ENCODE data around the gene ANKRD29. TPM values are rescaled to one million over a fixed set of nuclear protein-coding genes. Genes with fewer than 3 reads are reported as not detected.

ANKRD29 gene
- total and polyA plus RNA-seq, 2 of the 4 experiments (the other 2 are of a cell fraction), result 0.18 to 0.31 TPM

- Histone ChIP-seq H3K27me3 (ENCODE audit: control insufficient read depth, insufficient read depth, low read length) (no peaks in the 10 kb centered on the region), H3K23ac (ENCODE audit: low read depth, low read length) (no peak overlapping the region), H2AK9ac (replicated peaks; ENCODE audit: low read depth, low read length, poor library complexity) (no peak overlapping the region), H3K36me3 (ENCODE audit: control insufficient read depth, insufficient read depth, low read length) (peaks cover 27% of the 10 kb centered on the region), H3K9me1 (ENCODE audit: insufficient read depth, low read length) (0 out of 2 replicates have a peak, but pooled peaks cover 3% of the 10 kb centered on the region), H4K8ac (ENCODE audit: low read depth in 2 of 2, low read length in 2 of 2) (no peak overlapping the region), H2BK120ac (ENCODE audit: low read depth, low read length) (no peak overlapping the region), H2BK5ac (ENCODE audit: low read depth, low read length, poor library complexity, severe bottlenecking) (no peak overlapping the region), H3K4ac (ENCODE audit: low read depth, low read length) (no peak overlapping the region), H3K9me3 (ENCODE audit: control insufficient read depth, insufficient read depth, low read length) (no peaks in the 10 kb centered on the region), H4K5ac (ENCODE audit: low read depth, low read length) (no peak overlapping the region), H2BK20ac (ENCODE audit: low read depth, low read length) (no peak overlapping the region), H3K14ac (replicated peaks; ENCODE audit: low read depth, low read length) (no peak overlapping the region), H3K4me1 (ENCODE audit: control insufficient read depth, insufficient read depth, low read length) (no peaks in the 10 kb centered on the region; the same call in 1 of the 2 replicates), H2AK5ac (ENCODE audit: low read depth, low read length) (no peak overlapping the region), H4K20me1 (ENCODE audit: insufficient read depth, low read length) (peaks cover 12% of the 10 kb centered on the region; the same call in 1 of the 2 replicates), H3K79me1 (ENCODE audit: low read depth in 1 of 2, low read length in 2 of 2) (peaks cover 13 to 20% of the 10 kb centered on the region in 2 experiments), H3K4me3 (ENCODE audit: insufficient read depth, low read depth, low read length) (no peak overlapping the region), H2BK15ac (ENCODE audit: low read depth, low read length) (no peak overlapping the region), H3K27ac (ENCODE audit: insufficient read depth, low read length) (no peak overlapping the region), H3K4me2 (ENCODE audit: low read depth, low read length) (no peak overlapping the region), H3K9ac (ENCODE audit: low read depth, low read length) (no peak overlapping the region), H2AFZ (replicated peaks; ENCODE audit: low read length, poor library complexity) (no peak overlapping the region), H3K18ac (ENCODE audit: low read depth, low read length) (no peak overlapping the region), H3K56ac (ENCODE audit: extremely low read depth, insufficient read depth, low read length) (no peak overlapping the region), H4K91ac (ENCODE audit: insufficient read depth, low read depth, low read length) (no peak overlapping the region)
- no peak for ATAC-seq (ENCODE audit: low read depth)
- DNase-seq, result no peak
- ChIA-PET CTCF (no interaction called here), POLR2A (ENCODE audit: unreplicated experiment) (no interaction called here)
- BruUV-seq (replicated peaks), result no TSS peak
- no CpG with 5 or more reads among the region's 7 CpGs for WGBS, 2 experiments (ENCODE audit: extremely low coverage in 2 of 2, insufficient read length in 1 of 2)
- in situ Hi-C loops (cut with MboI; ENCODE audit: low sequenced_read_pairs) (no loop called here), dilution Hi-C loops (cut with HindIII; ENCODE audit: low sequenced_read_pairs, unreplicated experiment) (no loop called here), intact Hi-C loops (cut with micrococcal nuclease) (no loop called here)
- TF ChIP-seq USF2 (IDR thresholded peaks at IDR 0.05; ENCODE audit: low read depth, low read length) (no peak), RFX5 (IDR thresholded peaks at IDR 0.05; ENCODE audit: low read depth, low read length) (no peak), BHLHE40 (IDR thresholded peaks at IDR 0.05; ENCODE audit: low read depth, low read length) (no peak), MAZ (IDR thresholded peaks at IDR 0.05; ENCODE audit: borderline replicate concordance, low read depth, low read length) (no peak), MAFK (IDR thresholded peaks at IDR 0.05; ENCODE audit: low read depth, low read length) (no peak)
Observed at GRCh38 chr18:23568281-23569138, 94.2 kb downstream of the ANKRD29 start.

Measured in IMR-90 (cell line).